ENCODE measurements around the gene WDCP. TPM values are rescaled to one million over a fixed set of nuclear protein-coding genes. Genes with fewer than 3 reads are reported as not detected.
"Not testable (repeated sequence)": the region's sequence is repeated elsewhere in the genome, so short reads cannot be mapped to it uniquely, and the experiment has no call there.

WDCP gene
- 10 to 100 TPM; 22.5 to 26.9 (median 25.5) TPM for total RNA-seq

- no peaks in the 10 kb centered on the region for H3K9me3 Mint-ChIP-seq
- H3K27me3 Mint-ChIP-seq (ENCODE audit: low read depth), result peaks cover 3% of the 10 kb centered on the region
- DNase-seq (peak; percentile 86), ATAC-seq (peak; percentile 99)
- peak within 1 kb of the TSS; percentile 98 for H3K4me3 Mint-ChIP-seq
- H3K36me3 Mint-ChIP-seq (ENCODE audit: insufficient read depth), result no peaks in the 10 kb centered on the region
- peaks cover 24% of the 10 kb centered on the region for H3K4me1 Mint-ChIP-seq (ENCODE audit: low read depth)
Measured at GRCh38 chr2:24046930-24047702, at the start of gene WDCP. Gene WDCP (minus strand): TSS chr2:24047391. CDS start chr2:24039494, 7,897 bp downstream.

- DNase-seq; H3K4me3 Mint-ChIP-seq; H3K4me1 Mint-ChIP-seq (ENCODE audit: low read depth); ATAC-seq; H3K9me3 Mint-ChIP-seq; H3K27me3 Mint-ChIP-seq (ENCODE audit: low read depth): not testable (repeated sequence)
- H3K36me3 Mint-ChIP-seq (ENCODE audit: insufficient read depth), result peaks cover 18% of the 10 kb centered on the region
Measured at GRCh38 chr2:24095171-24095677, 48.0 kb upstream of the WDCP start.

- H3K4me3 Mint-ChIP-seq; H3K9me3 Mint-ChIP-seq; H3K4me1 Mint-ChIP-seq (ENCODE audit: low read depth); DNase-seq; ATAC-seq; H3K27me3 Mint-ChIP-seq (ENCODE audit: low read depth): not testable (repeated sequence)
- H3K36me3 Mint-ChIP-seq (ENCODE audit: insufficient read depth), result peaks cover 15% of the 10 kb centered on the region
Measured at GRCh38 chr2:24093270-24093669, 46.1 kb upstream of the WDCP start.

GRCh38 chr2:24088821-24089359, 41.7 kb upstream of the WDCP start:
- DNase-seq (no peak), ATAC-seq (no peak)
- peaks cover 10% of the 10 kb centered on the region for H3K4me1 Mint-ChIP-seq (ENCODE audit: low read depth)
- no peaks in the 10 kb centered on the region for H3K9me3 Mint-ChIP-seq
- peaks cover 3% of the 10 kb centered on the region for H3K36me3 Mint-ChIP-seq (ENCODE audit: insufficient read depth)
- no peaks in the 10 kb centered on the region for H3K27me3 Mint-ChIP-seq (ENCODE audit: low read depth)
- H3K4me3 Mint-ChIP-seq, result no peak overlapping the region

- H3K4me3 Mint-ChIP-seq, result no peak overlapping the region
Measured at GRCh38 chr2:24087032-24087431, 39.8 kb upstream of the WDCP start.

GRCh38 chr2:24086241-24086640, 39.0 kb upstream of the WDCP start:
- no peak for DNase-seq
- ATAC-seq, result no peak
- peak overlapping the region; percentile 35 for H3K4me3 Mint-ChIP-seq
- H3K27me3 Mint-ChIP-seq (ENCODE audit: low read depth), result no peaks in the 10 kb centered on the region
- peaks cover 14% of the 10 kb centered on the region for H3K4me1 Mint-ChIP-seq (ENCODE audit: low read depth)
- peaks cover 2% of the 10 kb centered on the region for H3K36me3 Mint-ChIP-seq (ENCODE audit: insufficient read depth)
- no peaks in the 10 kb centered on the region for H3K9me3 Mint-ChIP-seq

More at GRCh38 chr2:24087032-24087431, 39.8 kb upstream of the WDCP start:
- Mint-ChIP-seq H3K9me3 (no peaks in the 10 kb centered on the region), H3K27me3 (ENCODE audit: low read depth) (no peaks in the 10 kb centered on the region), H3K4me1 (ENCODE audit: low read depth) (peaks cover 14% of the 10 kb centered on the region), H3K36me3 (ENCODE audit: insufficient read depth) (peaks cover 2% of the 10 kb centered on the region)
- ATAC-seq, result no peak
- DNase-seq, result no peak

- Mint-ChIP-seq H3K4me1 (ENCODE audit: low read depth) (peaks cover 14% of the 10 kb centered on the region), H3K27me3 (ENCODE audit: low read depth) (no peaks in the 10 kb centered on the region), H3K9me3 (no peaks in the 10 kb centered on the region), H3K36me3 (ENCODE audit: insufficient read depth) (peaks cover 2% of the 10 kb centered on the region), H3K4me3 (peak overlapping the region; percentile 83)
- ATAC-seq, result no peak
- no peak for DNase-seq
Measured at GRCh38 chr2:24085200-24085489, 38.0 kb upstream of the WDCP start.

GRCh38 chr2:24084386-24085199, 37.4 kb upstream of the WDCP start, which contains the start of gene TP53I3:
Gene TP53I3 (minus strand): TSS chr2:24084834. CDS start chr2:24084326, 508 bp downstream.
- Mint-ChIP-seq H3K27me3 (ENCODE audit: low read depth) (no peaks in the 10 kb centered on the region), H3K4me3 (peak within 1 kb of the TSS; percentile 83), H3K4me1 (ENCODE audit: low read depth) (peaks cover 14% of the 10 kb centered on the region), H3K36me3 (ENCODE audit: insufficient read depth) (peaks cover 2% of the 10 kb centered on the region), H3K9me3 (no peaks in the 10 kb centered on the region)
- ATAC-seq (peak; percentile 98), DNase-seq (peak; percentile 81)

- H3K9me3 Mint-ChIP-seq, result no peaks in the 10 kb centered on the region
- DNase-seq, result peak; percentile 31
Measured at GRCh38 chr2:24083567-24084385, 36.6 kb upstream of the WDCP start.

GRCh38 chr2:24082787-24083566, 35.8 kb upstream of the WDCP start:
- no peaks in the 10 kb centered on the region for H3K27me3 Mint-ChIP-seq (ENCODE audit: low read depth)
- H3K4me3 Mint-ChIP-seq, result peak overlapping the region; percentile 83
- H3K36me3 Mint-ChIP-seq (ENCODE audit: insufficient read depth), result peaks cover 2% of the 10 kb centered on the region
- H3K4me1 Mint-ChIP-seq (ENCODE audit: low read depth), result peaks cover 14% of the 10 kb centered on the region
- DNase-seq (no peak), ATAC-seq (no peak)
- H3K9me3 Mint-ChIP-seq, result no peaks in the 10 kb centered on the region

More at GRCh38 chr2:24083567-24084385, 36.6 kb upstream of the WDCP start:
- peaks cover 14% of the 10 kb centered on the region for H3K4me1 Mint-ChIP-seq (ENCODE audit: low read depth)
- H3K4me3 Mint-ChIP-seq, result peak overlapping the region; percentile 83
- no peaks in the 10 kb centered on the region for H3K27me3 Mint-ChIP-seq (ENCODE audit: low read depth)
- peak; percentile 60 to 69 for ATAC-seq
- peaks cover 2% of the 10 kb centered on the region for H3K36me3 Mint-ChIP-seq (ENCODE audit: insufficient read depth)

GRCh38 chr2:24080701-24081100, 33.5 kb upstream of the WDCP start:
- peaks cover 2% of the 10 kb centered on the region for H3K36me3 Mint-ChIP-seq (ENCODE audit: insufficient read depth)
- ATAC-seq (no peak), DNase-seq (no peak)
- H3K4me1 Mint-ChIP-seq (ENCODE audit: low read depth), result peaks cover 20% of the 10 kb centered on the region
- no peak overlapping the region for H3K4me3 Mint-ChIP-seq
- H3K27me3 Mint-ChIP-seq (ENCODE audit: low read depth), result no peaks in the 10 kb centered on the region
- H3K9me3 Mint-ChIP-seq, result no peaks in the 10 kb centered on the region

- peak overlapping the region; percentile 92 for H3K4me3 Mint-ChIP-seq
- H3K9me3 Mint-ChIP-seq, result no peaks in the 10 kb centered on the region
- ATAC-seq, result no peak
Measured at GRCh38 chr2:24077879-24078278, 30.7 kb upstream of the WDCP start.

GRCh38 chr2:24077535-24077877, 30.3 kb upstream of the WDCP start:
- peaks cover 24% of the 10 kb centered on the region for H3K4me1 Mint-ChIP-seq (ENCODE audit: low read depth)
- peak overlapping the region; percentile 92 for H3K4me3 Mint-ChIP-seq
- DNase-seq, result no peak
- H3K9me3 Mint-ChIP-seq, result no peaks in the 10 kb centered on the region
- H3K27me3 Mint-ChIP-seq (ENCODE audit: low read depth), result no peaks in the 10 kb centered on the region
- no peak for ATAC-seq
- H3K36me3 Mint-ChIP-seq (ENCODE audit: insufficient read depth), result peaks cover 16% of the 10 kb centered on the region

More at GRCh38 chr2:24077879-24078278, 30.7 kb upstream of the WDCP start:
- no peaks in the 10 kb centered on the region for H3K27me3 Mint-ChIP-seq (ENCODE audit: low read depth)
- peaks cover 15% of the 10 kb centered on the region for H3K36me3 Mint-ChIP-seq (ENCODE audit: insufficient read depth)
- H3K4me1 Mint-ChIP-seq (ENCODE audit: low read depth), result peaks cover 24% of the 10 kb centered on the region
- DNase-seq, result no peak

All from activated T-cell treated with anti-CD3 and anti-CD28 coated beads, Interleukin-2, amount 50 U/mL, for 4 hours (primary cell).